ENCODE data around the gene ELP1.

ELP1 gene

DNA sequence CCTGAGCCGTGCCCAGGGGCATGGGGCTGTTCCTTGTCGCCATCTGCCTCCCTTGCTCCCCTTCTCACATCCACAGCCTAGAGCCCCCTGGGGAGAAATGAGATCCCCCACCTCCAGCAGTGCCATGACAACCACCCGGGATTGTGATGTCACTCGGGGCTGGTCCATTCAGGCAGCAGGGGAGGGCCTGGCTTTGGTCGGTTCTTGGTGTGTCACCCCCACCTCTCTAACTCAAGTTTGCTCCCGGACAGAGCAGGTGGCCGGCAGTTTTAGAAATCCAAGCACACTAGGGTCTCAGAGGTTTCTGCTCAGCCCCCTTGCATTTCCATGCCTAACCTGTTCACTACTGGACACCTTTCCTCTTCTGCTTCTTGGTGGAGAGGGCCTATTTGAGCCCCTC is 78.0 kb downstream of the ELP1 start, which contains the start of gene ACTL7B:
Gene ACTL7B (minus strand): TSS at position 99 of the 400 bp plus-strand sequence. CDS start 56 bp downstream, at position 43.
- Histone ChIP-seq H3K79me2 (ENCODE audit: insufficient read depth, low read length) (no peaks in the 10 kb centered on the region), H3K27me3 (ENCODE audit: insufficient read depth, low read length, poor library complexity) (no peaks in the 10 kb centered on the region), H3K9ac (ENCODE audit: low read depth, low read length) (no peak within 1 kb of the TSS), H3K4me3 (ENCODE audit: low read depth in 1 of 2, low read length in 2 of 2) (no peak within 1 kb of the TSS), H3K4me1 (ENCODE audit: insufficient read depth, low read length) (no peaks in the 10 kb centered on the region), H3K4me2 (ENCODE audit: insufficient read depth, low read length) (no peak within 1 kb of the TSS), H3K9me3 (ENCODE audit: insufficient read depth, low read length, severe bottlenecking) (no peaks in the 10 kb centered on the region), H4K20me1 (ENCODE audit: insufficient read depth, low read length) (no peaks in the 10 kb centered on the region), H3K36me3 (ENCODE audit: insufficient read depth, low read length) (no peaks in the 10 kb centered on the region), H3K27ac (ENCODE audit: low read length) (no peak within 1 kb of the TSS), H2AFZ (ENCODE audit: low read depth, low read length) (no peak within 1 kb of the TSS)
- ATAC-seq (ENCODE audit: insufficient read depth, low read depth) (no peak), DNase-seq (no peak)
- TF ChIP-seq EZH2 (IDR thresholded peaks at IDR 0.05; ENCODE audit: borderline replicate concordance, low read depth, low read length, severe bottlenecking), result no peak
- TF ChIP-seq, protein P1, sequence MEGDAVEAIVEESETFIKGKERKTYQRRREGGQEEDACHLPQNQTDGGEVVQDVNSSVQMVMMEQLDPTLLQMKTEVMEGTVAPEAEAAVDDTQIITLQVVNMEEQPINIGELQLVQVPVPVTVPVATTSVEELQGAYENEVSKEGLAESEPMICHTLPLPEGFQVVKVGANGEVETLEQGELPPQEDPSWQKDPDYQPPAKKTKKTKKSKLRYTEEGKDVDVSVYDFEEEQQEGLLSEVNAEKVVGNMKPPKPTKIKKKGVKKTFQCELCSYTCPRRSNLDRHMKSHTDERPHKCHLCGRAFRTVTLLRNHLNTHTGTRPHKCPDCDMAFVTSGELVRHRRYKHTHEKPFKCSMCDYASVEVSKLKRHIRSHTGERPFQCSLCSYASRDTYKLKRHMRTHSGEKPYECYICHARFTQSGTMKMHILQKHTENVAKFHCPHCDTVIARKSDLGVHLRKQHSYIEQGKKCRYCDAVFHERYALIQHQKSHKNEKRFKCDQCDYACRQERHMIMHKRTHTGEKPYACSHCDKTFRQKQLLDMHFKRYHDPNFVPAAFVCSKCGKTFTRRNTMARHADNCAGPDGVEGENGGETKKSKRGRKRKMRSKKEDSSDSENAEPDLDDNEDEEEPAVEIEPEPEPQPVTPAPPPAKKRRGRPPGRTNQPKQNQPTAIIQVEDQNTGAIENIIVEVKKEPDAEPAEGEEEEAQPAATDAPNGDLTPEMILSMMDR (IDR thresholded peaks at IDR 0.05; ENCODE audit: borderline replicate concordance, extremely low read depth, low read length, poor library complexity, severe bottlenecking), result no peak

DNA sequence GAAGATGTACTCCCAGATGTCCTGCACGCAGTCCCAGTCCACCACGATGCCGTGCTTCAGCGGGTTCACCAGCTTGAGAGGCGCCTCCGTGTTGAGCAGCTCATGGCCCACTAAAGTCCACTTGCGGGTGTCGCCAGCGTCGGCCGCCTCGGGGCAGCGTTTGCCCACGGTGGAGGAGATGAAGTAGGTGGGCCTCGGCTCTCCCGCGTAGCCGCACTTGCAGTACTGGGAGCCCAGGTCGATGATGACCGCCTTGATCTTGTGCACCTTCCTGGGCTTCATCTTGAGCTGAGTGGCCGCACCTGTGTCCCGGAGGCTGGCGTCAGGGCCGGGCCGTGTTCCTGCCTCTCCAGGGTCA is 78.4 kb downstream of the ELP1 start:
- H2AFZ ChIP-seq (ENCODE audit: low read depth, low read length), result no peak overlapping the region
- no peak overlapping the region for H3K9ac ChIP-seq (ENCODE audit: low read depth, low read length)
- H3K4me1 ChIP-seq (ENCODE audit: insufficient read depth, low read length), result no peaks in the 10 kb centered on the region
- no peaks in the 10 kb centered on the region for H3K27me3 ChIP-seq (ENCODE audit: insufficient read depth, low read length, poor library complexity)
- DNase-seq, result no peak
- no peaks in the 10 kb centered on the region for H3K36me3 ChIP-seq (ENCODE audit: insufficient read depth, low read length)
- no peak overlapping the region for H3K27ac ChIP-seq (ENCODE audit: low read length)
- no peaks in the 10 kb centered on the region for H3K79me2 ChIP-seq (ENCODE audit: insufficient read depth, low read length)
- H3K9me3 ChIP-seq (ENCODE audit: insufficient read depth, low read length, severe bottlenecking), result no peaks in the 10 kb centered on the region
- no peak for ATAC-seq (ENCODE audit: insufficient read depth, low read depth)
- H3K4me2 ChIP-seq (ENCODE audit: insufficient read depth, low read length), result no peak overlapping the region
- H4K20me1 ChIP-seq (ENCODE audit: insufficient read depth, low read length), result no peaks in the 10 kb centered on the region
- TF ChIP-seq EZH2 (IDR thresholded peaks at IDR 0.05; ENCODE audit: borderline replicate concordance, low read depth, low read length, severe bottlenecking), result no peak
- TF ChIP-seq, protein P1 (IDR thresholded peaks at IDR 0.05; ENCODE audit: borderline replicate concordance, extremely low read depth, low read length, poor library complexity, severe bottlenecking), result no peak
- H3K4me3 ChIP-seq (ENCODE audit: low read depth in 1 of 2, low read length in 2 of 2), result no peak overlapping the region

DNA sequence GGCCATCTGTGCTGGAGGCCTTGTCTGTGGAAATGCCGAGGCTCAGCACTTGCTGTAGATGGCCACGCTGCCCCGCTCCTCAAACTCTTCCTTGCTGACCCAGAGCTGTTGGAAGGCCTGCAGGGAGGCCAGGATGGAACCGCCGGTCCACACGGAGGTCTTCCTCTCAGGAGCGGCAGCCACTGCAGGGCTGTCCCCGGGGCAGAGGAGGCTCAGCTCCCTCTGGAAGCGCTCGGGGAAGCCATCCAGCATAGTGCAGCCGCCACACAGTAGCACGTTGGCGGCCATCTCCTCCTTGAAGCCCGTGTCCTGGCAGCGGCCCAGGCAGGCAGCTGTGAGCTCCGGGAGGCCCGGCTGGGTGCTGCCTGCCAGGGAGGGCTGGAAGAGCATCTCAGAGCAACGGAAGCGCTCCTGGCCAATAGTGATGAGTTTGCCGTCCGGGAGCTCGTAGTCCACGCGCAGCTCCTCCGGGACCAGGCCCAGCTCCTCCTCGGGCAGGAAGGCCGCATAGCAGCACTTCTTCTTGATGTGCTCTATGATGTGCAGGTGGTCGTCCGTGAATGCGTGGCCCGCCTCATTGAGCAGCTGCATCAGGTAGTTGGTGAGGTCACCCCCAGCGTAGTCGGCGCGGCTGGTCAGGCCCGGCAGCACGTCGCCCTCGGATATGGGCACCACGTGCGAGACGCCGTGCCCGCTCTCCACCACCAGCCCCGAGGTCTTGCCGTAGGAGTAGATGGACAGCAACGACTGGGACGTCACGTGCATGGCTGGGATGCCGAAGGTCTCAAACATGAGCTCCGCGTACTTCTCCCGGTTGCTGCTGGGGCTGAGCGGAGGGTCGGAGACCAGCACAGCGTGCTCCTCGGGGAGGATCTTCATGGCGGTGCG is 79.0 kb downstream of the ELP1 start:
- ATAC-seq (ENCODE audit: insufficient read depth, low read depth), result no peak
- Histone ChIP-seq H3K9me3 (ENCODE audit: insufficient read depth, low read length, severe bottlenecking) (no peaks in the 10 kb centered on the region), H3K4me2 (ENCODE audit: insufficient read depth, low read length) (no peak overlapping the region), H3K27me3 (ENCODE audit: insufficient read depth, low read length, poor library complexity) (no peaks in the 10 kb centered on the region), H4K20me1 (ENCODE audit: insufficient read depth, low read length) (no peaks in the 10 kb centered on the region), H3K4me3 (ENCODE audit: low read depth in 1 of 2, low read length in 2 of 2) (no peak overlapping the region), H3K9ac (ENCODE audit: low read depth, low read length) (no peak overlapping the region), H3K36me3 (ENCODE audit: insufficient read depth, low read length) (no peaks in the 10 kb centered on the region), H3K79me2 (ENCODE audit: insufficient read depth, low read length) (no peaks in the 10 kb centered on the region), H3K27ac (ENCODE audit: low read length) (no peak overlapping the region), H3K4me1 (ENCODE audit: insufficient read depth, low read length) (no peaks in the 10 kb centered on the region), H2AFZ (ENCODE audit: low read depth, low read length) (no peak overlapping the region)
- TF ChIP-seq, protein P1 (IDR thresholded peaks at IDR 0.05; ENCODE audit: borderline replicate concordance, extremely low read depth, low read length, poor library complexity, severe bottlenecking), result no peak
- TF ChIP-seq EZH2 (IDR thresholded peaks at IDR 0.05; ENCODE audit: borderline replicate concordance, low read depth, low read length, severe bottlenecking), result no peak
- DNase-seq, result no peak

All from DND-41 (cell line).